Transverse colon (tissue), 3 donors: ENCODE measurements around the gene PPP2R2C.

Experiments used
- CTCF ChIP-seq, 5 experiments: fragments of 200-600 bp in 3 of 5; fragments of 450-650 bp in 2 of 5; sonication (generic) in 3 of 5; IDR thresholded peaks; 1 replicate in 2 of 5; 2 replicates in 3 of 5; pipeline ENCODE4 v1.5.1; 2016 to 2017; ENCODE audit warnings: antibody characterized with exemption in 5 of 5, inconsistent platforms in 3 of 5, mild to moderate bottlenecking in 2 of 5, moderate library complexity in 1 of 5
- EP300 ChIP-seq: sonication (generic); formaldehyde crosslinking; IDR thresholded peaks from one replicate; pipeline ENCODE4 v1.6.1; 2017; ENCODE audit warnings: antibody characterized with exemption, low read depth

GRCh38 chr4:6474053-6474568 lies 1.7 kb upstream of the PPP2R2C start:
- no peak for TF ChIP-seq CTCF (IDR thresholded peaks at IDR 0.05)
- no peak for TF ChIP-seq EP300
